IPS-18c (cell line): ENCODE data around the gene CNOT11.
A peak's percentile ranks its signal among the peaks of the same experiment; 100 is the strongest.
"Not testable (repeated sequence)": the region's sequence is repeated elsewhere in the genome, so short reads cannot be mapped to it uniquely, and the experiment has no call there.

Experiments used
- H3K4me3 ChIP-seq: 2 replicates; pipeline ENCODE4 v1.7.0; 2013; ENCODE audit warnings: low read depth, mild to moderate bottlenecking, low read length, moderate library complexity; ENCODE audit not compliant: insufficient read depth
- H3K9me3 ChIP-seq: one replicate; pipeline ENCODE4 v1.6.1; 2013; ENCODE audit warnings: mild to moderate bottlenecking, low read length, moderate library complexity; ENCODE audit not compliant: control insufficient read depth, insufficient read depth

CNOT11 gene

GRCh38 chr2:101296371-101296770, 43.7 kb downstream of the CNOT11 start:
- Histone ChIP-seq H3K4me3 (no peak overlapping the region), H3K9me3 (no peaks in the 10 kb centered on the region)

GRCh38 chr2:101297383-101297782, 44.7 kb downstream of the CNOT11 start:
- H3K9me3 ChIP-seq, result no peaks in the 10 kb centered on the region
- no peak overlapping the region for H3K4me3 ChIP-seq

GRCh38 chr2:101299604-101300003, 46.9 kb downstream of the CNOT11 start:
- Histone ChIP-seq H3K4me3 (no peak overlapping the region), H3K9me3 (no peaks in the 10 kb centered on the region)

GRCh38 chr2:101300164-101300563, 47.5 kb downstream of the CNOT11 start:
- Histone ChIP-seq H3K4me3 (no peak overlapping the region), H3K9me3 (no peaks in the 10 kb centered on the region)

- Histone ChIP-seq H3K4me3 (no peak overlapping the region), H3K9me3 (no peaks in the 10 kb centered on the region)
Measured at GRCh38 chr2:101300836-101301235, 48.1 kb downstream of the CNOT11 start.

- Histone ChIP-seq H3K9me3 (no peaks in the 10 kb centered on the region), H3K4me3 (no peak overlapping the region)
Measured at GRCh38 chr2:101302016-101302415, 49.3 kb downstream of the CNOT11 start.

- Histone ChIP-seq H3K9me3 (no peaks in the 10 kb centered on the region), H3K4me3 (no peak overlapping the region)
Measured at GRCh38 chr2:101303688-101304087, 51.0 kb downstream of the CNOT11 start.

- no peak overlapping the region for H3K4me3 ChIP-seq
- H3K9me3 ChIP-seq, result no peaks in the 10 kb centered on the region
Measured at GRCh38 chr2:101305035-101305434, 52.3 kb downstream of the CNOT11 start.

- Histone ChIP-seq H3K4me3 (no peak overlapping the region), H3K9me3 (no peaks in the 10 kb centered on the region)
Measured at GRCh38 chr2:101305492-101306078, 52.9 kb downstream of the CNOT11 start.

- Histone ChIP-seq H3K9me3 (no peaks in the 10 kb centered on the region), H3K4me3 (0 out of 2 replicates have a peak overlapping the region, but pooled peaks have one; percentile 1)
Measured at GRCh38 chr2:101306410-101306809, 53.7 kb downstream of the CNOT11 start.

- H3K4me3 ChIP-seq, result peak overlapping the region; percentile 83
- no peaks in the 10 kb centered on the region for H3K9me3 ChIP-seq
Measured at GRCh38 chr2:101307503-101307902, 54.8 kb downstream of the CNOT11 start.

- no peaks in the 10 kb centered on the region for H3K9me3 ChIP-seq
Measured at GRCh38 chr2:101307950-101308431, 55.3 kb downstream of the CNOT11 start.

GRCh38 chr2:101308432-101309210, 55.9 kb downstream of the CNOT11 start, which contains the start of gene RNF149:
TSS of gene RNF149 (minus strand) at chr2:101308701. CDS start at chr2:101308588, 113 bp downstream.
- Histone ChIP-seq H3K4me3 (peak within 1 kb of the TSS; percentile 83), H3K9me3 (no peaks in the 10 kb centered on the region)

More at GRCh38 chr2:101307950-101308431, 55.3 kb downstream of the CNOT11 start:
- H3K4me3 ChIP-seq, result peak overlapping the region; percentile 83

- Histone ChIP-seq H3K4me3 (no peak overlapping the region), H3K9me3 (no peaks in the 10 kb centered on the region)
Measured at GRCh38 chr2:101310090-101310833, 57.6 kb downstream of the CNOT11 start.

GRCh38 chr2:101310834-101311695, 58.4 kb downstream of the CNOT11 start:
- H3K9me3 ChIP-seq, result no peaks in the 10 kb centered on the region
- no peak overlapping the region for H3K4me3 ChIP-seq

GRCh38 chr2:101311696-101312017, 59.0 kb downstream of the CNOT11 start:
- Histone ChIP-seq H3K9me3 (no peaks in the 10 kb centered on the region), H3K4me3 (no peak overlapping the region)

GRCh38 chr2:101316568-101316967, 63.9 kb downstream of the CNOT11 start:
- H3K4me3 ChIP-seq, H3K9me3 ChIP-seq: not testable (repeated sequence)
